Epidermal melanocyte (primary cell): ENCODE measurements around the gene VPS9D1.
"Not testable (repeated sequence)": the region's sequence is repeated elsewhere in the genome, so short reads cannot be mapped to it uniquely, and the experiment has no call there.

Experiments used
- DNase-seq: peaks from one replicate; pipeline ENCODE4 v3.0.0; 2011; ENCODE audit warnings: low spot score; ENCODE audit not compliant: insufficient read length

Gene VPS9D1

GRCh38 chr16:89709716-89710432 is 10.8 kb downstream of the VPS9D1 start:
- DNase-seq: no peak

GRCh38 chr16:89709166-89709565 is 11.5 kb downstream of the VPS9D1 start:
- no peak for DNase-seq

- no peak for DNase-seq
Observed at GRCh38 chr16:89708481-89708931, 12.2 kb downstream of the VPS9D1 start.

- no peak for DNase-seq
Observed at GRCh38 chr16:89707695-89708094, 13.0 kb downstream of the VPS9D1 start.

- DNase-seq: no peak
Observed at GRCh38 chr16:89706518-89707260, 14.0 kb downstream of the VPS9D1 start.

- no peak for DNase-seq
Observed at GRCh38 chr16:89705006-89705405, 15.7 kb downstream of the VPS9D1 start.

- DNase-seq: no peak
Observed at GRCh38 chr16:89704281-89704680, 16.4 kb downstream of the VPS9D1 start.

GRCh38 chr16:89701425-89702406 is 19.0 kb downstream of the VPS9D1 start, which contains the start of gene SPATA2L:
SPATA2L (minus strand) TSS chr16:89701705; CDS start chr16:89701232, 473 bp downstream.
- DNase-seq: peak; percentile 79

GRCh38 chr16:89700649-89701424 is 19.9 kb downstream of the VPS9D1 start:
- peak; percentile 17 for DNase-seq

- DNase-seq: peak; percentile 99
Observed at GRCh38 chr16:89700100-89700648, 20.5 kb downstream of the VPS9D1 start.

GRCh38 chr16:89699629-89700099 is 21.0 kb downstream of the VPS9D1 start:
- DNase-seq: not testable (repeated sequence)

GRCh38 chr16:89698717-89699116 is 22.0 kb downstream of the VPS9D1 start:
- DNase-seq: not testable (repeated sequence)

- DNase-seq: no peak
Observed at GRCh38 chr16:89697616-89698331, 22.9 kb downstream of the VPS9D1 start.

GRCh38 chr16:89697161-89697615 is 23.5 kb downstream of the VPS9D1 start:
- no peak for DNase-seq

- DNase-seq: no peak
Observed at GRCh38 chr16:89696670-89697128, 24.0 kb downstream of the VPS9D1 start.

GRCh38 chr16:89695875-89696669 is 24.6 kb downstream of the VPS9D1 start:
- DNase-seq: no peak

- DNase-seq: peak; percentile 6
Observed at GRCh38 chr16:89695086-89695874, 25.4 kb downstream of the VPS9D1 start.

- DNase-seq: not testable (repeated sequence)
Observed at GRCh38 chr16:89694784-89695085, 26.0 kb downstream of the VPS9D1 start.
